ENCODE results near the gene ZNF234. TPM values are rescaled to one million over a fixed set of nuclear protein-coding genes. Genes with fewer than 3 reads are reported as not detected.

ZNF234 gene
- total and polyA plus RNA-seq, 11 donors = 4.5 to 12.8 (median 9.1) TPM

DNA sequence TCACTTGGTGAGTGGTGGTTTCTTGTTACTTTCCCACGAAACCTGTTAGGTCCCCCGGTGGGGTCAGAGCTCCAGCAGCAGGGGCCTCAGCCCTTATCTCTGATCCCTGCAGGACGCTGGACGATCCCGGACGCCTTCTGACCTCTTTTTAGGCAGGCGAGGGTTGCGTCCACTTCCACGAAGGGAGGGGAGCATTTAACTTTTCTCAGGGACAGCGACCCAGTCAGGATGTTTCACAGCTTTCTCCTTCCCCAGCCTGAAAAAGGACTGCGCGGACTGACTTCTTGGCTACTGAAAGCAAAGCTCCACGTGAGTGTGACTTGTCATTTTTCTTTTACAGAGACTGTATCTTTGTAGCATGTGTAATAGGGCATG is 692 bp downstream of the ZNF234 start:
- DNase-seq (peak in 1 of 5 donors; percentile 26), ATAC-seq (peak; percentile 16 to 40 (median 26))
- WGBS, 4 donors = 0 to 4% (median 3%) methylated on average over 13 of the region's 13 CpGs

DNA sequence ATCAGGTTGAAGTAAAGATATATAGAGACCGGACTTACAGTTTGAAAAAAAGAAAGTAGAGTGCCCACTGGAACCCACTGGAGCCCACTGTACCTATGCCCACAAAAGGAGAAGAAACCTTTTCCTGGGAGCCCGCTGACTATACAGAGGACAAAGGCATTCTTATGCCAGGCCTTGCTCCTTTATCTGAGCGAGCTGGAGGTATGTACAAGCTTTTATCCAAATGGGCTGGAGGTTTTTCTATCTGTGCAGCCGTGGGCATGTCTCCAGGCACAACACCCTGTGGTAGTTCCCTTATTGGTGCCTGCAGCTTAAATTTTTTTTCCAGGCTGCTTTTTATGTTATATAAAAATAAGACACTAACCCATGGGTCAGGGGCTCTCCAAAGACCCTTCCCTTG is 8.4 kb downstream of the ZNF234 start:
- no peak overlapping the region for H3K4me3 ChIP-seq
- peaks cover 0 to 33% (median 7%) of the 10 kb centered on the region in 12 donors for H3K9me3 ChIP-seq
- H3K27me3 ChIP-seq = no peaks in the 10 kb centered on the region
- H3K4me1 ChIP-seq = peaks cover 0 to 22% (median 0%) of the 10 kb centered on the region in 12 donors
- peak in 3 of 4 donors; percentile 45 to 73 (median 51) for ATAC-seq
- intact Hi-C loops (cut with DNase I) = no loop called here
- WGBS, 4 donors = 56 to 77% (median 71%) methylated on average over 4 of the region's 4 CpGs
- peaks cover 0 to 100% (median 95%) of the 10 kb centered on the region in 9 donors for H3K36me3 ChIP-seq
- H3K27ac ChIP-seq = peak overlapping the region in 8 of 12 donors; percentile 0 to 33 (median 22)
- no peak for DNase-seq
- TF ChIP-seq, protein P1, sequence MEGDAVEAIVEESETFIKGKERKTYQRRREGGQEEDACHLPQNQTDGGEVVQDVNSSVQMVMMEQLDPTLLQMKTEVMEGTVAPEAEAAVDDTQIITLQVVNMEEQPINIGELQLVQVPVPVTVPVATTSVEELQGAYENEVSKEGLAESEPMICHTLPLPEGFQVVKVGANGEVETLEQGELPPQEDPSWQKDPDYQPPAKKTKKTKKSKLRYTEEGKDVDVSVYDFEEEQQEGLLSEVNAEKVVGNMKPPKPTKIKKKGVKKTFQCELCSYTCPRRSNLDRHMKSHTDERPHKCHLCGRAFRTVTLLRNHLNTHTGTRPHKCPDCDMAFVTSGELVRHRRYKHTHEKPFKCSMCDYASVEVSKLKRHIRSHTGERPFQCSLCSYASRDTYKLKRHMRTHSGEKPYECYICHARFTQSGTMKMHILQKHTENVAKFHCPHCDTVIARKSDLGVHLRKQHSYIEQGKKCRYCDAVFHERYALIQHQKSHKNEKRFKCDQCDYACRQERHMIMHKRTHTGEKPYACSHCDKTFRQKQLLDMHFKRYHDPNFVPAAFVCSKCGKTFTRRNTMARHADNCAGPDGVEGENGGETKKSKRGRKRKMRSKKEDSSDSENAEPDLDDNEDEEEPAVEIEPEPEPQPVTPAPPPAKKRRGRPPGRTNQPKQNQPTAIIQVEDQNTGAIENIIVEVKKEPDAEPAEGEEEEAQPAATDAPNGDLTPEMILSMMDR (IDR thresholded peaks at IDR 0.05) = no peak
- TF ChIP-seq POLR2A (IDR thresholded peaks at IDR 0.05) = no peak

More for the DNA sequence above, 692 bp downstream of the ZNF234 start:
- no peak for TF ChIP-seq POLR2A (IDR thresholded peaks at IDR 0.05)
- TF ChIP-seq, protein P1 (IDR thresholded peaks at IDR 0.05) = no peak
- H3K4me1 ChIP-seq = peaks cover 0 to 19% (median 12%) of the 10 kb centered on the region in 12 donors
- H3K4me3 ChIP-seq = peak overlapping the region; percentile 62 to 98 (median 89)
- no peaks in the 10 kb centered on the region for H3K9me3 ChIP-seq
- H3K27ac ChIP-seq = peak overlapping the region in 10 of 12 donors; percentile 78 to 90 (median 84)
- intact Hi-C loops (cut with DNase I) = no loop called here
- H3K36me3 ChIP-seq = peaks cover 0 to 32% (median 25%) of the 10 kb centered on the region in 9 donors
- H3K27me3 ChIP-seq = no peaks in the 10 kb centered on the region

DNA sequence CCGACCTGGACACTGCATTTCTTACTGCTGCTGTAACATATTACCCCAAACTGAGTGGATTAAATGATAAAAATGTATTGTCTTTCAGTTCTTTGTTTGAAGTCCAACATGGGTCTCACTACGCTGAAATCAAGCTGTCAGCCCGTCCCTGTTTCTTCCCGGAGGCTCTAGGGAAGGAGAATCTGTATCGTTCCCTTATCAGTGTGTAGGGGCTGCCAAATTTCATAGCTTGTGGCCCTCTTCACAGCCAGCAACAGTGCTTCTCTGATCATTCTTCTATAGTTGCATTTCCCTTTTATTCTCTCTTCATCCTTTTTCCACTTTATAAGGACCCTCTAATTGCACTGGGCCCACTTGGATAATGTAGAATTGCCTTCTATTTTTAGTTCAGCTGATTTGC is 10.1 kb downstream of the ZNF234 start:
- Histone ChIP-seq H3K4me1 (peaks cover 0 to 22% (median 0%) of the 10 kb centered on the region in 12 donors), H3K4me3 (no peak overlapping the region), H3K9me3 (peaks cover 0 to 50% (median 23%) of the 10 kb centered on the region in 12 donors), H3K27ac (no peak overlapping the region), H3K27me3 (no peaks in the 10 kb centered on the region), H3K36me3 (peaks cover 8 to 100% (median 96%) of the 10 kb centered on the region in 9 donors)
- ATAC-seq (peak in 3 of 4 donors; percentile 41 to 51 (median 44)), DNase-seq (no peak)
- TF ChIP-seq POLR2A (IDR thresholded peaks at IDR 0.05) = no peak
- TF ChIP-seq, protein P1 (IDR thresholded peaks at IDR 0.05) = no peak
- intact Hi-C loops (cut with DNase I) = no loop called here
- 51 to 72% (median 57%) methylated on average over 5 of the region's 5 CpGs for WGBS, 4 donors

DNA sequence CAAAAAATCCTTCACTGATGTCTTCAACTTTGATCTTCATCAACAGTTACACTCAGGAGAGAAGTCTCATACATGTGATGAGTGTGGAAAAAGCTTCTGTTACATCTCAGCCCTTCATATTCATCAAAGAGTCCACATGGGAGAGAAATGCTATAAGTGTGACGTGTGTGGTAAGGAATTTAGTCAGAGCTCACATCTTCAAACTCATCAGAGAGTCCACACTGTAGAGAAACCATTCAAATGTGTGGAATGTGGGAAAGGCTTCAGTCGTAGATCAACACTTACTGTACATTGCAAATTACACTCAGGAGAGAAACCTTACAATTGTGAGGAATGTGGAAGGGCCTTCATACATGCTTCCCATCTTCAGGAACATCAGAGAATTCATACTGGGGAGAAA is 15.1 kb downstream of the ZNF234 start:
- ATAC-seq (no peak), DNase-seq (no peak)
- no peak overlapping the region for H3K27ac ChIP-seq
- no peak overlapping the region for H3K4me3 ChIP-seq
- H3K4me1 ChIP-seq = peaks cover 0 to 8% (median 0%) of the 10 kb centered on the region in 12 donors
- intact Hi-C loops (cut with DNase I) = no loop called here
- peaks cover 0 to 98% (median 64%) of the 10 kb centered on the region in 12 donors for H3K9me3 ChIP-seq
- no peaks in the 10 kb centered on the region for H3K27me3 ChIP-seq
- whole genome bisulfite sequencing, 4 donors = 91 to 99% (median 97%) methylated on average over 2 of the region's 2 CpGs
- H3K36me3 ChIP-seq = peaks cover 12 to 66% (median 61%) of the 10 kb centered on the region in 9 donors
- TF ChIP-seq, protein P1 (IDR thresholded peaks at IDR 0.05) = no peak
- TF ChIP-seq POLR2A (IDR thresholded peaks at IDR 0.05) = no peak

Data from heart left ventricle (tissue), 16 donors.